Tibial artery (tissue), 4 donors: Measurements from ENCODE around the gene NPNT.
A peak's percentile ranks its signal among the peaks of the same experiment; 100 is the strongest.

Experiments
- DNase-seq, 2 donors: peaks; one replicate each; pipeline ENCODE4 v3.0.0-alpha.2; 2019
- H3K27ac ChIP-seq, 2 donors: fragments of 200-600 bp; sonication (generic) in 1 of 2; 1 replicate in 1 of 2; 2 replicates in 1 of 2; pipeline ENCODE4 v1.5.1; 2018 to 2019; ENCODE audit warnings: mild to moderate bottlenecking in 1 of 2
- H3K27me3 ChIP-seq, 2 donors: fragments of 200-600 bp; sonication (generic) in 1 of 2; one replicate each; pipeline versions ENCODE4 v1.5.1 to v1.6.0; 2016 to 2019
- H3K36me3 ChIP-seq, 3 donors: fragments of 200-600 bp; sonication (generic) in 2 of 3; one replicate each; pipeline ENCODE4 v1.5.1; 2016 to 2019; ENCODE audit warnings: mild to moderate bottlenecking in 2 of 3
- H3K4me1 ChIP-seq, 4 donors: fragments of 200-600 bp; sonication (generic) in 2 of 4; 1 replicate in 3 of 4; 2 replicates in 1 of 4; pipeline ENCODE4 v1.5.1; 2016 to 2019
- H3K4me3 ChIP-seq, 2 donors: fragments of 200-600 bp; sonication (generic) in 1 of 2; 1 replicate in 1 of 2; 2 replicates in 1 of 2; pipeline ENCODE4 v1.5.1; 2018 to 2019; ENCODE audit warnings: mild to moderate bottlenecking in 2 of 2
- H3K9me3 ChIP-seq, 3 donors: fragments of 200-600 bp; sonication (generic) in 1 of 3; one replicate each; pipeline ENCODE4 v1.5.1; 2016 to 2019
- CTCF ChIP-seq, 2 experiments: fragments of 200-600 bp in 1 of 2; fragments of 450-650 bp in 1 of 2; IDR thresholded peaks; one replicate each; pipeline ENCODE4 v1.5.1; 2017 to 2019; ENCODE audit warnings: antibody characterized with exemption in 2 of 2, mild to moderate bottlenecking in 1 of 2, moderate library complexity in 1 of 2
- intact Hi-C: fragments of 100-400 bp; cut with DNase I; formaldehyde crosslinking; loops from one replicate; pipeline ENCODE4 v1.15.0; 2023; ENCODE audit warnings: low total_unique reads

NPNT gene

GRCh38 chr4:105951198-105951597, 55.9 kb downstream of the NPNT start:
- H3K4me1 ChIP-seq = peaks cover 0 to 50% (median 0%) of the 10 kb centered on the region in 4 donors
- H3K36me3 ChIP-seq = peaks cover 6 to 16% (median 13%) of the 10 kb centered on the region in 3 donors
- H3K27me3 ChIP-seq = no peaks in the 10 kb centered on the region
- H3K4me3 ChIP-seq = no peak overlapping the region
- intact Hi-C loops = no loop called here
- peaks cover 0 to 3% (median 0%) of the 10 kb centered on the region in 3 donors for H3K9me3 ChIP-seq
- H3K27ac ChIP-seq = peak overlapping the region in 1 of 2 donors; percentile 36
- DNase-seq = no peak
- TF ChIP-seq CTCF (IDR thresholded peaks at IDR 0.05) = no peak

- Histone ChIP-seq H3K4me1 (peaks cover 0 to 63% (median 6%) of the 10 kb centered on the region in 4 donors), H3K27ac (no peak overlapping the region), H3K36me3 (peaks cover 0 to 2% (median 0%) of the 10 kb centered on the region in 3 donors), H3K27me3 (no peaks in the 10 kb centered on the region), H3K9me3 (no peaks in the 10 kb centered on the region), H3K4me3 (no peak overlapping the region)
- intact Hi-C loops = no loop called here
- no peak for TF ChIP-seq CTCF (IDR thresholded peaks at IDR 0.05)
- DNase-seq = no peak
Observed at GRCh38 chr4:105952591-105952990, 57.3 kb downstream of the NPNT start.

- intact Hi-C loops = no loop called here
- H3K27me3 ChIP-seq = no peaks in the 10 kb centered on the region
- no peak overlapping the region for H3K4me3 ChIP-seq
- H3K9me3 ChIP-seq = no peaks in the 10 kb centered on the region
- peaks cover 0 to 50% (median 6%) of the 10 kb centered on the region in 4 donors for H3K4me1 ChIP-seq
- DNase-seq = no peak
- peak overlapping the region; percentile 43 to 58 for H3K27ac ChIP-seq
- TF ChIP-seq CTCF (IDR thresholded peaks at IDR 0.05) = no peak
- peaks cover 3 to 16% (median 14%) of the 10 kb centered on the region in 3 donors for H3K36me3 ChIP-seq
Observed at GRCh38 chr4:105956569-105956968, 61.3 kb downstream of the NPNT start.

GRCh38 chr4:105957680-105958079, 62.4 kb downstream of the NPNT start:
- peak overlapping the region in 1 of 2 donors; percentile 43 for H3K27ac ChIP-seq
- H3K36me3 ChIP-seq = peaks cover 3 to 16% (median 14%) of the 10 kb centered on the region in 3 donors
- H3K9me3 ChIP-seq = no peaks in the 10 kb centered on the region
- intact Hi-C loops = no loop called here
- H3K4me1 ChIP-seq = peaks cover 0 to 39% (median 6%) of the 10 kb centered on the region in 4 donors
- no peak for TF ChIP-seq CTCF (IDR thresholded peaks at IDR 0.05)
- DNase-seq = no peak
- no peak overlapping the region for H3K4me3 ChIP-seq
- H3K27me3 ChIP-seq = no peaks in the 10 kb centered on the region

- H3K27ac ChIP-seq = peak overlapping the region in 1 of 2 donors; percentile 0
- no peaks in the 10 kb centered on the region for H3K9me3 ChIP-seq
- intact Hi-C loops = no loop called here
- H3K36me3 ChIP-seq = peaks cover 8 to 16% (median 14%) of the 10 kb centered on the region in 3 donors
- H3K27me3 ChIP-seq = no peaks in the 10 kb centered on the region
- no peak for TF ChIP-seq CTCF (IDR thresholded peaks at IDR 0.05)
- no peak overlapping the region for H3K4me3 ChIP-seq
- DNase-seq = no peak
- peaks cover 0 to 27% (median 8%) of the 10 kb centered on the region in 4 donors for H3K4me1 ChIP-seq
Observed at GRCh38 chr4:105963461-105964400, 68.5 kb downstream of the NPNT start.
